GM12892 (cell line): ENCODE data around the gene OR8D1.

ENCODE experiments used
- POLR2A ChIP-seq: IDR thresholded peaks from 2 replicates; pipeline ENCODE4 v1.6.1; 2011; ENCODE audit warnings: low read depth, low read length, control low read depth
- TAF1 ChIP-seq: IDR thresholded peaks from 2 replicates; pipeline ENCODE4 v1.6.1; 2011; ENCODE audit warnings: low read depth, mild to moderate bottlenecking, control low read depth, low read length, borderline replicate concordance

GRCh38 chr11:124313131-124313530 lies 618 bp downstream of the OR8D1 start:
- no peak for TF ChIP-seq POLR2A
- TF ChIP-seq TAF1 = no peak
